T-helper 2 cell (primary cell): Measurements from ENCODE around the gene PSMA4.
"Not testable (repeated sequence)": the region's sequence is repeated elsewhere in the genome, so short reads cannot be mapped to it uniquely, and the experiment has no call there.

Experiments
- DNase-seq, 5 experiments: peaks; one replicate each; pipeline versions ENCODE4 v3.0.0 to v3.0.0-alpha.2; 2012 to 2022

Gene PSMA4

DNA sequence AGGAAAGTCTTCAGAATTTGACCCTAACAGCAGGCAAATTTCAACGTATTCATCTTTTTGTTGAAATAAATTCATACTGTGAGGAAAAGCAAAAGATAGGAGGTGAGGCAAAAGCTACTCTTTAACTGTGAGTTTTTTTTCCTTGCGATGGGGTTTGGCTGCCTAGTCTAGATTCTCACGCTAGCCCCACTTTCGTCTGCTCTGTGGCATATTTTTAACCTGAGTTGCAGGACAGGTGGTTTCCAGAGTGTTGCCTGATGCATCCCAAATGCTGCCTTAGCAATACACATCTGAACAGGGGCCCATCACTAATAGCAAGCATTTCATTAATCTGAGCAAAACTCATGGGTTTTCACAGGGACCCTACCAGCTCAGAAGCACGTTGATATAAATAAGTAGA lies 11.7 kb downstream of the PSMA4 start:
- DNase-seq = no peak

DNA sequence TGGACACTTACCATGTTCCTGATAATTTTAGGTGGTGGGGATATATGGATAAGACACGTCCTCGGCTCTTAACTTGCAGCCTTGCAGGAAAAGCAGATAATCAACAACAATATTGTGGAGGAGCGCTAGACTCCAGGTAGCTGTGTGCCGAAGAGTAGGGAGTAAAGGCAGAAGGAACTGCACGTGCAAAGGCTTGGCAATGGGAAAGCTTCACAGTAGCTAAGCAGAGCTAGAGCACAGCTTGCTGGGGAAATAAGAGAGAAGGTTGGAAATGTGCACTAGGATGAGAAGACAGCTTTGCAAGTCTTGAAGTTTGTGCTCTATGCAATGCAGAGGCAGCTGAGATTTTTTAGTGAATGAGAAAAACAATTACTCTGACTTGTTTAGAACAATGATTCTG lies 12.4 kb downstream of the PSMA4 start:
- DNase-seq = no peak

DNA sequence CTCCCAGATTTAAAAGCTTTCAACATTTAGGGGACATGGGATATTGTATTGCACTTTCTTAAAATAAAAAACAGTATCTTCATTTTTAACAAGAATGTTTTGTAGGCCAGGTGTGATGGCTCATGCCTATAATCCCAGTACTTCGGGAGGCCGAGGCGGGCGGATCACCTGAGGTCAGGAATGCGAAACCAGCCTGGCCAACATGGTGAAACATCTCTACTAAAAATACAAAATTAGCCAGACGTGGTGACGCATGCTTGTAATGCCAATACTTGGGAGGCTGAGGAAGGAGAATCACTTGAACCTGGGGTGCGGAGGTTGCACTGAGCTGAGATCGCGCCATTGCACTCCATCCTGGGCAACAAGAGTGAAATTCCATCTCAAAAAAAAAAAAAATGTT lies 20.0 kb downstream of the PSMA4 start:
- DNase-seq = not testable (repeated sequence)

DNA sequence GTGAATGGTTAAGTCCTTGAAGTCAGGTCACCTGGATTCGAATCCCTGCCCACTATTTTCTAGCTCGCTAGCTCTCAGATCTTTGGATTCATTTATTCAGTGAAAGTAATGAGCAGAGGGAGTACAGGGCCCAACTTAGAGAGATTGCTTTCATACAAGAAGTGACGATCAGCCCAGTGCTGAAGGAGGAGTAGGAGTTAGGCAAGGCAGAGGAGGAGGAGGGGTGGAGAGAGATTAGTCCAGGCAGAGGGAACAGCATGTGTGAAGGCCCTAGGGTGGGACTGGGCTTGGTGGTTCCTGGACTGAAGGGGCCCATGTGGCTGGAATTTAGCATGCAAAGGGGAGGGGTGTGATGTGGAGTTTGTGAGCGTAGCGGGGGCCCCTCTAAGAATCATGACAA lies 21.2 kb downstream of the PSMA4 start:
- DNase-seq = no peak

DNA sequence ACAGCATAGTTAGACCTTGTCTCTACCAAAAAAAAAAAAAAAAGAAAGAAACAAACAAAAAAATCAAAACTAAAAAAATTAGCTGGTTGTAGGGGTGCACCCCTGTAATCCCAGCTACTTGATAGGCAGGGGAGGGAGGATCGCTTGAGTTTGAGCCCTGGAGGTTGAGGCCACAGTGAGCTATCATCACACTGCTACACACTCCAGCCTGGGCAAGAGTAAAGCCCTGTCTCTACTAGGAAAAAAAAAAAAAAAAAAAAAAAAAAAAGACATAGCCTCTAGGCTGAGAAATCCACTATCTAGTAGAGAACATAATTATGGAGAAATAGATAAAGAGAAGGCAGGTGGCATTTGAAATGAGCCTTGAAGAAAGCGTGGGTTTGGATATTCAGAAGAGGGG lies 22.8 kb downstream of the PSMA4 start:
- no peak for DNase-seq

DNA sequence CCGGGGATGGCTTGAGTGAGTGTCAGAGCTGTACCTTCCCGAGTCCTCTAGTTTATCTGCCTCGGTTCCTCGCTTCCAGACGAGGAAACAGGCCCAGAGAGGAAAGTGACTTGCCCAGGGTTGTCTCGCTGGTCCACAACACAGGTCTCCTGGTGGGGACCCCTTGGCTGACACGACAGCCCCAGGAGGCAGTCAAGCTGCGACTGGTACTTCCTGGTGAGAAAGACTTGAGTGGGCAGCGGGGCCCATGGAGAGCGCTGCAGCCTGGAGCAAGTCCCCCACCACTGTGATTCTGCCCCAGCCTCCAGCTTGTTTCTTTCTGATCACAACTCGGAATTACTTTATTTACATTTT lies 24.5 kb downstream of the PSMA4 start:
- DNase-seq = no peak

DNA sequence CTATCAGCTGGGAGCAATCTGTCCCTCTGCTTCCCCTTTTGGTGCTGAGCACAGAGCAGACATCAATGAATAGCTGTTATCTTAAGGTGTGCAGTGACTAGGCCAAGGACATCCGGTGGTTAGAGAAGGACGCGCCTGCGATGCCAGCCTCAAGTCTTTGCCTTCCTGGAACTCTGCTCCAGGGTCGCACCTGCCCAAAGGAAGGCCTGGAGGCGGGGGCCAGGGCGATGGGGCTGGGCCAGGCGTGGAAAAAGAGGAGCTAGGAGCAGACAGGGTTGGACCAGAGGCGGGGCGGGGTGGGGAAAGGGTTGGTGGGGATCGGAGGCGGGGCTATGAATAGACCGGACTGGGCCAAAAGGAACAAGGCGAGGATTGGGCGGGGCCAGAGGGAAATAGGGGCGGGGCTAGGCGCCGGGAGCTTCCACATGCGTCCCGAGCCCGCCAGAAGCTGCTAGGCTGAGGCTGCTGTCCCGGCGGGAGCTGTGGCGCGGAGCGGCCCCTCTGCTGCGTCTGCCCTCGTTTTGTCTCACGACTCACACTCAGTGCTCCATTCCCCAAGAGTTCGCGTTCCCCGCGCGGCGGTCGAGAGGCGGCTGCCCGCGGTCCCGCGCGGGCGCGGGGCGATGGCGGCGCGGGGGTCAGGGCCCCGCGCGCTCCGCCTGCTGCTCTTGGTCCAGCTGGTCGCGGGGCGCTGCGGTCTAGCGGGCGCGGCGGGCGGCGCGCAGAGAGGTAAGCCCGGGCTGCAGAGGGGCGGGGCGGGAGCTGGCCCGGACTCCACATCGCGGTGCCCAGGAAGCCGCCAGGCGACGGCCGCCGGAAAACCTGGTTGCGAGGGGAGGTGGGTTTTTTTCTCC lies 25.1 kb downstream of the PSMA4 start, which contains the start of gene CHRNA5:
CHRNA5 (plus strand) TSS at position 424 of the 854 bp plus-strand sequence; CDS start at position 624, 200 bp downstream.
- peak; percentile 31 to 67 (median 44) for DNase-seq

DNA sequence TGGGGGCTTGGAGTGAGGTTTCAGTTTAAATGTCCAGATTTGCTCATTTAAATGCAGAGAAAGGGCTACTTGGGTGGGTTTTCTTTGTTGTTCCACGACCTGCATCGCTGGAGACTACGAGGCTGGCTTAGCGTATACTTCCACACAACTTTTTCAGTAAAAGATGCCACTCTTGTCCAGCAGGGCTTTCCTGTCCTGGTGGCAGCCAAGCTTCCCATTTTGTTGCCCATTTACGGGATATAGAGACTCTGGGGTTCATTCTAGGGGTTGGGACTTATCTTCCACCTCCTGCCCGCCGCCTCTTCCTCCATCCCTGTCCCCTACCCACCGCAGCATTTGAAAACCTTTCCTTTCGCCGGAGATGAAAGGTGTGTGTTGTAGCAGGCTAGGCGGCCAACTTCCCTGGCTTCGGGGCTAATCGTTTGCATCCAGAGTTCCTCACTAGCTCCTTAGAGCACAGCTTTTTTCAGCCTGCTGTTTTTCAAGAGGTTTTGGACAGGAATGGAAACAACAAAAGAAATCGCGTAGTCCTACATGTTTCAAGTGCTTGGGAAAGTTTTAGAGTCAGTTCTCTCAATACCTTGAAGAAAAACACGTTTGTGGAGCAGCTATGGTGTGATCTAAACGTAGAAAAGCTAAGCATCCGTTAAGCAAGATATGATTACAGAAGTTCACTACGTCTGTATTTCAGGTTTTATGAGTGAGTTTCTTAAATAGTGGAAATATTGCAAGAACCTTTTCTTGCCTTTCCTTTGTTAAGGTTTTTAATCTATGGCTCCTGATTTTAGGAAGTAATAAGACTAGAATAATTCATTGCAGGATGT lies 25.9 kb downstream of the PSMA4 start:
- no peak for DNase-seq

DNA sequence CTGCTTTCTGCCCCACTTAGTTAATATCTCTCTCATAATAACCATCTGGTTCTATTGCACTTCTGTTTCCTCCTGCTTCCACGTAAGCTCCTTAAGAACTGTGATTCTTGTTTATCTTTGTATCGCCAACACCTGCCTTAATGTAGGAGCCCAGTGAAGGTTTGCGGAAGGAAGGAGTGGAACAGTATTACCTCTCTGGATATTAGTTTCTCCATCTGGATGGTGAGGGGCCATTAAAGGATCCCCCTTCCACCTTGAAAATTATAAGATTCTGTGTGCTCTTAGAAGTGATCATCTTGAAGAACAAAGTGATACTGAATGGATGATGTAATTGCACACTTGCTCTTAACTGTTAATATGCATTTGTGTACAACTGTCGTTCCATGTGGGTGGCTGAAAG lies 27.3 kb downstream of the PSMA4 start:
- no peak for DNase-seq

DNA sequence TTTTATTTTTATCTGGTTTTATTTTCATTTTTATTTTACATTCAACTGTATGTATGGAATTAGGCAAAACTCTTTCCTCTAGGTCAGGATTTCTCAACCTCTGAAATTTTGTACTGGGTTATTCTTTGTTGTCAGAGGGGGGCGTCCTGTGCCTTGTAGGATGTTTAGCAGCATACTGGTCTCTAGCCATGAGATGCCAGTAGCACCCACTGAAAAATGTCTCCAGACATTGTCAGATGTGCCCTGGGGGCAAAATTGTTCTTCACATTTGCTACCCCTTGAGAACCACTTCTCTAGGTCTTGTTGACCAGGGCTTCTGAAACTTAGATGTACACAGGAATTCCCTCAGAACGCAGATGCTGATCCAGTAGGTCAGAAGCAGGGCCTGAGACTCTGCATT lies 30.5 kb downstream of the PSMA4 start:
- DNase-seq = no peak

DNA sequence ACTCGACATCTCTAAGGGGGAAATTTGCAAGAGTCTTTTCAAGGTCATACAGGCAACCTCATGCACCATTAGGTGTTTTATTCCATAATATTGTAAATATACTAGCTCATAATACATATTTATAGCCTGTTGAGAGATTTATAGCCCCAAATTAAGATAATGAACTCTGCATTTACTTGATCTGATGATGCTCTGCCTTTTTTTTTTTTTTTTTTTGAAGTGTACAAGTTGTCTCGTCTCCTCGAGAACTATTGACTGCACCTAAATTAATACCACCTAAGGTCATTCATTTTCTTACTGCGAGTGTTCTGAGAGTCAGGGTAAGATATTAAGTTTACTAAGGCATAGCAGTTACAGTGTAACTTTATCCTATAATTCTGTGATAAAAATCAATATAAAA lies 31.1 kb downstream of the PSMA4 start:
- DNase-seq = no peak

DNA sequence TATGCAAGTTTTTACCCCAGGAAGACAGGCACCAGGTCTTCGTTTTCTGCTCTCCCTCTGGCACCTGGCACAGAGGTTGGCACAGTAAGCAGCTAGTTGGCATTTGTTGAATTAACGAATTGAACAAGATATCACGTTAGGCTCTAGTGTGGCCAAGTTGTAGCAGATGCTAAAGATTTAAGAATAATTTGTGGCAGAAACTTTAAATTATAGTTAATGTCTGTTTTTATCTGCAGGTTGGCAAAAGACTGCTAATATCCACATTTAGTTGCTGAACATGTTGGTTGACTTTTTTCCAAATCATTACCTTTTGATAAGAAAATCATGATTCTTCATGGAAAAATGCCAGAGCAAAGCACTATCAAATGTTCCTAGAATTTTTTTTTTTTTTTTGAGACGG lies 33.2 kb downstream of the PSMA4 start:
- DNase-seq = no peak

DNA sequence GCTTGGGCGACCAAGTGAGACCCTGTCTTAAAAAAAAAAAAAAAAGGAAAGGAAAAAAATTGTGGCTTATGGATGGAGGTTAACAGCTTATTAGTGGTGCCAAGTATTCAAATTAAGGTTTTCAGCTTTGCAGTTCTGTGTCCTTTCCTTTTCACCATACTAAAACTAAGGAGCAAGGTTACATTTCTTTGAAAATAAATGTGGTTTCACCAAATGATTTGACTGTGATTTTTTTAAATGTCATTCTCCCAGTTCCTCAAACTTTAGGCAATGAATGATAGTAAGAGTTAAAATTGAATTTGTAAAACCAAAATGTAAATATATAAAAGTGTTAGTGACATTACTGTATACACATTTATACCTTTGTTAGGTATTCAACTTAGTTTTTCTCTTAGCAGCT lies 34.7 kb downstream of the PSMA4 start:
- DNase-seq = no peak

DNA sequence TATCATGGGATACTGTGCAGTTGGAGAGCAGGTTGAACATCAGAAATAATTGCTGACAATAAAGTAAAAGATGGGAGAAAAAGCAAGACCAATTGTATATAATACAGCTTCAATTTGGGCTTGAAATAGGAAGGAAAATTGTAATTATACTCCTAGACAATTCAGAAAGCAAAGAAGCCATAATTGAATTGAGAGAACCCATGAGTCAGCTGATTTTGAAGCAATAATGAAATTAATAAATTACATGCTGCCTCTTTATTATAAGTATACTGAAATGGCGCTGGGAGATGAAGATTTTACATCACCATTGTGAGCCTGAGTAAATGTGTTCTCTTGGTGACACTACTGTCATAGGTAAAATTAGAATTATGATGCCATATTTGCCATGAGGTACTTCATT lies 57.3 kb downstream of the PSMA4 start:
- no peak for DNase-seq

DNA sequence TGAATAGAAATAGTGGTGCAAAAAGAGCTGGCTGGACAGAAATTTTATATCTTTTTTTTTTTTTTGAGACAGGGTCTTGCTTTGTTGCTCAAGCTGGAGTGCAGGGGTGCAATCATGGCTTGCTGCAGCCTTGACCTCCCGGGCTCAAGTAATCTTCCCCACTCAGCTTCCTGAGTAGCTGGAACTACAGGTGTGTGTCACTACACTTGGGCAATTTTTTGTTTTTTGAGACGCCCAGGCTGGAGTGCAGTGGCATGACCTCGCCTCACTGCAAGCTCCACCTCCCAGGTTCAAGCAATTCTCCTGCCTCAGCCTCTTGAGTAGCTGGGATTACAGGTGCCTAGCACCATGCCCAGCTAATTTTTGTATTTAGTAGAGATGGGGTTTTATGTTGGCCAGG lies 58.1 kb downstream of the PSMA4 start:
- DNase-seq = no peak

DNA sequence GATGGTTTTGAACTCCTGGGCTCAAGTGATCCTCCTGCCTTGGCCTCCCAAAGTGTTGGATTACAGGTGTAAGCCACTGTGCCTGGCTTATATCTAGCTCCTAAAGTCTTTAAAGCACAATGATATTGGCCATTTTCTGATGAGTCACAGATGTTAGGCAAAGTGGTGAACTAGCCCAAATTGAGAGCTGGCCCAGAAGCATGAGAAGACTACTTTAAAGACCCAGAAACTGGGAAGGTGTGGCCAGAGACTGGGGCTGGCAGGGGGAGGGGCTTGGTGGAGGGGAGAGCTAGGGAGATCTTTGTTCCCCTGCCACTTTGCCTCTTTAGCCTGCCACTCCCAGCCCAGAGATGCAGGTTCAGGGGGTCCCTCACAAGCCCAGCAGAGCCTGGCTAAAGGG lies 58.9 kb downstream of the PSMA4 start:
- no peak for DNase-seq
